Measurements from ENCODE around the gene KRTAP10-4.

DNA sequence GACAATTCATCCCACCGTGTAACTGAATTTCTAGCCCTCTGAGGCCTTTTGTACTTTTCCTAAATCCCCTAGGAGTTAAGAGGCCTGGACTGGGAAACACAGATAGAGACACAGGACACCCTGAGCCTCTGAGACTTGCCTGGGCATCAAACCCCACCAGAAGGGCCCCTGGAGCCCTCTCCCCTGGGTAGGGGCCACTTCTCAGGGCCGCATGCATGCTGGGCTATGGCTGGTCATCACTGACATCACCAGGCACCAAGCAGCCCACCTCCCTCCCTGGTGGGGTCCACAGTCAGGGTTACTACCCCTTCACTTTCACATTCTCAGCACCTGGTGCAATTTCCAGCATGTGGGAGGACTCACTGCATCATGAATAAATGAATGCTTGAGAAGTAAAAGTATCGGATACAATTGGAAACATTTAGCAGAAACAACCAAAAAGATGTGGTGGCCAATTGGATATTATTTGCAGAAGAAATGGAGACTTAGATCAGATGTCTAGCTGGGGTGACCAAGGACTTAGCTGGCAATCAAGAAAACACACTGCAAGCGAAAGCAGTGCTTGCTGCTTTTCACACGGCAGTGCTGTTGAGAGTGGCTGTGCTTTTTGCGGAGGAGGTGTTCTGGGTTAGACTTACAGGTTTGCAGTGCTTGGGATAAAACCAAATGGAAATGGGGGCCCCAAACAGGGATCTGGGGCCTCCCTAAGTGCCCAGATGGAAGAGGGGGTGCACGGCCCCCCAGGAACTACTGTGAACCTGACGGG lies 25.9 kb downstream of the KRTAP10-4 start:
- TF ChIP-seq, protein P1, sequence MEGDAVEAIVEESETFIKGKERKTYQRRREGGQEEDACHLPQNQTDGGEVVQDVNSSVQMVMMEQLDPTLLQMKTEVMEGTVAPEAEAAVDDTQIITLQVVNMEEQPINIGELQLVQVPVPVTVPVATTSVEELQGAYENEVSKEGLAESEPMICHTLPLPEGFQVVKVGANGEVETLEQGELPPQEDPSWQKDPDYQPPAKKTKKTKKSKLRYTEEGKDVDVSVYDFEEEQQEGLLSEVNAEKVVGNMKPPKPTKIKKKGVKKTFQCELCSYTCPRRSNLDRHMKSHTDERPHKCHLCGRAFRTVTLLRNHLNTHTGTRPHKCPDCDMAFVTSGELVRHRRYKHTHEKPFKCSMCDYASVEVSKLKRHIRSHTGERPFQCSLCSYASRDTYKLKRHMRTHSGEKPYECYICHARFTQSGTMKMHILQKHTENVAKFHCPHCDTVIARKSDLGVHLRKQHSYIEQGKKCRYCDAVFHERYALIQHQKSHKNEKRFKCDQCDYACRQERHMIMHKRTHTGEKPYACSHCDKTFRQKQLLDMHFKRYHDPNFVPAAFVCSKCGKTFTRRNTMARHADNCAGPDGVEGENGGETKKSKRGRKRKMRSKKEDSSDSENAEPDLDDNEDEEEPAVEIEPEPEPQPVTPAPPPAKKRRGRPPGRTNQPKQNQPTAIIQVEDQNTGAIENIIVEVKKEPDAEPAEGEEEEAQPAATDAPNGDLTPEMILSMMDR (IDR thresholded peaks at IDR 0.05) = no peak
- no peak for TF ChIP-seq POLR2AphosphoS5 (IDR thresholded peaks at IDR 0.05)
